ENCODE measurements around the gene JSRP1. TPM values are rescaled to one million over a fixed set of nuclear protein-coding genes. Genes with fewer than 3 reads are reported as not detected.

JSRP1 gene
- total and polyA plus RNA-seq, 2 of the 8 experiments (the other 6 are each of a cell fraction or from before 2014, with no cell fraction given): 0.24 to 0.56 TPM

GRCh38 chr19:2236314-2237050, 19.7 kb downstream of the JSRP1 start, which contains the start of the genes PLEKHJ1 and SF3A2:
Gene PLEKHJ1 (minus strand): TSS chr19:2236329. CDS start chr19:2236248, 81 bp downstream.
Gene SF3A2 (plus strand): TSS chr19:2236824. CDS start chr19:2243419, 6,595 bp downstream.
- Histone ChIP-seq H3K14ac (ENCODE audit: insufficient read length) (no peak within 1 kb of the TSS), H3K27ac (ENCODE audit: low read depth, low read length) (peak within 1 kb of the TSS; percentile 93), H3K79me2 (ENCODE audit: control insufficient read depth in 1 of 2, insufficient read depth in 2 of 2, low read length in 2 of 2) (peaks cover 34 to 60% of the 10 kb centered on the region in 2 experiments), H4K91ac (replicated peaks; ENCODE audit: insufficient read length, low read length) (peak within 1 kb of the TSS; percentile 100), H2AK5ac (ENCODE audit: low read depth, low read length) (no peak within 1 kb of the TSS; the same call in 1 of the 2 replicates), H3K27me3 (replicated peaks in 1 of 4; ENCODE audit: control insufficient read depth in 3 of 4, extremely low read depth in 1 of 4, insufficient read depth in 3 of 4, low read length in 3 of 4) (no peaks in the 10 kb centered on the region), H2BK120ac (replicated peaks; ENCODE audit: low read depth, low read length) (no peak within 1 kb of the TSS), H2BK5ac (ENCODE audit: low read depth, low read length) (peak within 1 kb of the TSS; percentile 97), H4K20me1 (replicated peaks in 1 of 2; ENCODE audit: control insufficient read depth in 1 of 2, insufficient read depth in 2 of 2, low read length in 2 of 2) (peaks cover 17 to 35% of the 10 kb centered on the region in 2 experiments), H2AFZ (ENCODE audit: low read length) (peak within 1 kb of the TSS; percentile 74; the same call in 1 of the 2 replicates), H2BK15ac (ENCODE audit: low read length) (peak within 1 kb of the TSS; percentile 95; the same call in 1 of the 2 replicates), H3K4me2 (ENCODE audit: insufficient read depth in 1 of 2, low read depth in 2 of 2, low read length in 2 of 2) (peak within 1 kb of the TSS; percentile 69 to 93), H3K4me3 (ENCODE audit: extremely low read depth in 1 of 4, insufficient read depth in 2 of 4, low read depth in 3 of 4, low read length in 4 of 4) (peak within 1 kb of the TSS; percentile 77 to 86 (median 80)), H3K23me2 (ENCODE audit: low read depth, low read length) (peaks cover 9% of the 10 kb centered on the region; the same call in 1 of the 2 replicates), H3K9ac (replicated peaks in 1 of 4; ENCODE audit: extremely low read depth in 1 of 4, low read depth in 3 of 4, low read length in 3 of 4) (peak within 1 kb of the TSS; percentile 63 to 93 (median 82)), H2BK12ac (ENCODE audit: low read depth, low read length) (no peak within 1 kb of the TSS), H3K79me1 (ENCODE audit: low read depth, low read length) (peaks cover 20% of the 10 kb centered on the region), H3K36me3 (ENCODE audit: control insufficient read depth in 2 of 4, insufficient read depth in 4 of 4, low read length in 3 of 4) (peaks cover 0 to 15% (median 7%) of the 10 kb centered on the region in 4 experiments; a peak in 5 of 8 replicates), H3K18ac (ENCODE audit: extremely low read depth, low read length) (peak within 1 kb of the TSS; percentile 98), H3K23ac (ENCODE audit: insufficient read length) (no peak within 1 kb of the TSS), H4K5ac (ENCODE audit: insufficient read length, low read depth, low read length) (peak within 1 kb of the TSS; percentile 98), H3K4me1 (replicated peaks in 1 of 4; ENCODE audit: control insufficient read depth in 3 of 4, insufficient read depth in 4 of 4, low read length in 3 of 4) (peaks cover 0 to 24% (median 14%) of the 10 kb centered on the region in 4 experiments; a peak in 6 of 7 replicates), H3K9me3 (ENCODE audit: insufficient read depth in 2 of 2, low read depth in 1 of 2, low read length in 1 of 2) (no peaks in the 10 kb centered on the region), H2BK20ac (ENCODE audit: low read length) (no peak within 1 kb of the TSS), H4K8ac (ENCODE audit: extremely low read depth, insufficient read depth, low read length) (peak within 1 kb of the TSS; percentile 98), H3K4ac (replicated peaks; ENCODE audit: insufficient read length, low read depth, low read length) (peak within 1 kb of the TSS; percentile 96), H3K56ac (replicated peaks; ENCODE audit: insufficient read length, low read depth, low read length) (peak within 1 kb of the TSS; percentile 96)
- FAIRE-seq (no peak), DNase-seq (ENCODE audit: low read depth in 1 of 2, low spot score in 2 of 2) (peak; percentile 87 to 99)
- WGBS, 2 experiments (ENCODE audit: extremely low coverage in 1 of 2, insufficient coverage in 1 of 2, insufficient read length in 1 of 2, insufficient replicate concordance in 2 of 2, low coverage in 1 of 2, low lambda C conversion rate in 2 of 2, missing lambda C conversion rate in 1 of 2): 1% methylated on average over 69 of the region's 80 CpGs; no CpG with 5 or more reads in 1 of the 2 experiments
- CTCF ChIA-PET (ENCODE audit: partially characterized antibody): interaction anchor here (0.7 to 3.6 kb wide), 18 partner anchors 10 to 91 kb away, joined by 3 to 19 read pairs (median 4); no protein-coding TSS in a partner anchor
- POLR2A ChIA-PET (ENCODE audit: partially characterized antibody): interaction anchor here (0.7 to 10.3 kb wide), 19 partner anchors 10 to 462 kb away, joined by 3 to 206 read pairs (median 4); partner anchors contain the start of genes AMH, DOT1L and JSRP1
- TF ChIP-seq CEBPB (IDR thresholded peaks at IDR 0.05; ENCODE audit: low read depth, low read length) (peak; percentile 65), HDAC2 (IDR thresholded peaks at IDR 0.05; ENCODE audit: borderline replicate concordance in 1 of 2, low read depth in 2 of 2, low read length in 2 of 2) (no peak), RBBP5 (IDR thresholded peaks at IDR 0.05; ENCODE audit: borderline replicate concordance, low read depth, low read length) (no peak), GABPA (IDR thresholded peaks at IDR 0.05; ENCODE audit: borderline replicate concordance, insufficient read depth, low read length) (peak; percentile 84; the same call in 1 of the 2 replicates), BRCA1 (IDR thresholded peaks at IDR 0.05; ENCODE audit: low read depth, low read length) (no peak), SIRT6 (IDR thresholded peaks at IDR 0.05; ENCODE audit: low read length) (no peak), ZNF274 (IDR thresholded peaks at IDR 0.05; ENCODE audit: borderline replicate concordance, extremely low read depth, low read length) (no peak), NANOG (IDR thresholded peaks at IDR 0.05; ENCODE audit: insufficient read depth, low read depth, low read length, poor library complexity, severe bottlenecking) (no peak), GTF2F1 (IDR thresholded peaks at IDR 0.05; ENCODE audit: borderline replicate concordance, low read depth, low read length) (no peak)
- TF ChIP-seq, protein P1, sequence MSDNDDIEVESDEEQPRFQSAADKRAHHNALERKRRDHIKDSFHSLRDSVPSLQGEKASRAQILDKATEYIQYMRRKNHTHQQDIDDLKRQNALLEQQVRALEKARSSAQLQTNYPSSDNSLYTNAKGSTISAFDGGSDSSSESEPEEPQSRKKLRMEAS (IDR thresholded peaks at IDR 0.05): peak; percentile 97
